Aorta (tissue), 5 donors: ENCODE data around the gene FGF3. TPM values are rescaled to one million over a fixed set of nuclear protein-coding genes. Genes with fewer than 3 reads are reported as not detected.

ENCODE experiments used
- ATAC-seq: fragments of 200-7000 bp; cut with Tn5 transposase; one replicate; pipeline ENCODE4 v1.9.1; 2022; ENCODE audit warnings: moderate library complexity; ENCODE audit not compliant: low FRiP score
- DNase-seq, 2 donors: peaks; one replicate each; pipeline ENCODE4 v3.0.0-alpha.2; 2020
- H3K27ac ChIP-seq, 2 donors: one replicate each; pipeline ENCODE4 v1.5.1; 2013; ENCODE audit warnings: low read length in 2 of 2, mild to moderate bottlenecking in 2 of 2, moderate library complexity in 2 of 2, control low read depth in 1 of 2, inconsistent platforms in 1 of 2, low read depth in 1 of 2
- H3K27me3 ChIP-seq, 2 donors: one replicate each; pipeline ENCODE4 v1.6.1; 2013; ENCODE audit warnings: control low read depth in 1 of 2, low read length in 1 of 2, mild to moderate bottlenecking in 1 of 2, moderate library complexity in 1 of 2; ENCODE audit not compliant: insufficient read depth in 2 of 2, control insufficient read depth in 1 of 2
- H3K36me3 ChIP-seq, 2 donors: one replicate each; pipeline ENCODE4 v1.6.1; 2013; ENCODE audit warnings: control low read depth in 1 of 2, low read length in 1 of 2, mild to moderate bottlenecking in 1 of 2; ENCODE audit not compliant: insufficient read depth in 2 of 2, control insufficient read depth in 1 of 2
- H3K4me1 ChIP-seq, 2 donors: one replicate each; pipeline ENCODE4 v1.6.1; 2013; ENCODE audit warnings: low read length in 2 of 2, control low read depth in 1 of 2, mild to moderate bottlenecking in 1 of 2, moderate library complexity in 1 of 2; ENCODE audit not compliant: insufficient read depth in 2 of 2, control insufficient read depth in 1 of 2
- H3K4me3 ChIP-seq, 2 donors: one replicate each; pipeline ENCODE4 v1.5.1; 2013; ENCODE audit warnings: low read length in 2 of 2, control low read depth in 1 of 2, mild to moderate bottlenecking in 1 of 2
- H3K9me3 ChIP-seq: one replicate; pipeline ENCODE4 v1.6.1; 2013; ENCODE audit warnings: mild to moderate bottlenecking, low read length; ENCODE audit not compliant: control insufficient read depth
- WGBS, 2 donors: extraction: QIAGEN DNeasy Blood & Tissue Kit; methylation state at CpG; one replicate each; pipeline ENCODE4 v1.1.7; 2013; 5-methylcytosine and 5-hydroxymethylcytosine counted together
- intact Hi-C, 2 donors: fragments of 100-400 bp; cut with DNase I; formaldehyde crosslinking; loops; one replicate each; pipeline versions ENCODE4 v1.14.2 to v1.15.0; 2022
- polyA plus RNA-seq, 2 donors: library from polyadenylated mRNA; stranded (reverse); fragments of 200-250 nt; gene quantifications; one replicate each; pipeline ENCODE4 v1.2.3, GENCODE V29; 2013
- total RNA-seq, 2 donors: library from RNA; stranded (reverse); fragmentation: NEBNext Ultra II Directional; extraction: Animal tissue kit (Norgen Biotek cat#: 25700); gene quantifications; one replicate each; pipeline ENCODE4 v1.2.1, GENCODE V29; 2021
- donor health status: healthy with polysubstance abuse.
- donor health status: Bipolar disorder and iron deficiency.
- donor health status: DM: no; HTN: no; CAD: no.
- donor health status: DM: no; HTN: no; CAD: no.
- donor health status: DM: yes; HTN: yes; CAD: no.

The FGF3 gene
- total and polyA plus RNA-seq, 4 donors, result not detected

DNA sequence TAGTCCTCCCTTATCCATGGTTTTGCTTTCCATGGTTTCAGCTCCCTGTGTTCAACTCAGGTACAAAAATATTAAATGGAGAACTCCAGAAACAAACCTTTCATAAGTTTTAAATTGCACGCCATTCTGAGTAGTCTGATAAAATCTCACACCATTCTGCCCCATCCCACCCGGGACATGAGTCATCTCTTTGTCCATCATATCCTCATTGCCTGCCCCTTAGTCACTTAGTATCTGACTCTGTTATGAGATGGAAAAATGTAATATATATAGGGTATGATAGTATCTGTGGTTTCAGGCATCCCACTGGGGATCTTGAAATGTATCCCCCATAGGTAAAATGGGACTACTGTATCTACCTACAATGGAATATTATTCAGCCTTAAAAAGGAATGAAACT, 35.5 kb upstream of the FGF3 start:
- Histone ChIP-seq H3K27ac (no peak overlapping the region), H3K27me3 (peaks cover 0 to 4% of the 10 kb centered on the region in 2 donors), H3K36me3 (no peaks in the 10 kb centered on the region), H3K4me3 (no peak overlapping the region), H3K9me3 (peaks cover 8% of the 10 kb centered on the region), H3K4me1 (no peaks in the 10 kb centered on the region)
- DNase-seq, result no peak
- no peak for ATAC-seq
- intact Hi-C loops, result no loop called here
- WGBS, 2 donors, result 80% methylated on average over 2 of the region's 2 CpGs

DNA sequence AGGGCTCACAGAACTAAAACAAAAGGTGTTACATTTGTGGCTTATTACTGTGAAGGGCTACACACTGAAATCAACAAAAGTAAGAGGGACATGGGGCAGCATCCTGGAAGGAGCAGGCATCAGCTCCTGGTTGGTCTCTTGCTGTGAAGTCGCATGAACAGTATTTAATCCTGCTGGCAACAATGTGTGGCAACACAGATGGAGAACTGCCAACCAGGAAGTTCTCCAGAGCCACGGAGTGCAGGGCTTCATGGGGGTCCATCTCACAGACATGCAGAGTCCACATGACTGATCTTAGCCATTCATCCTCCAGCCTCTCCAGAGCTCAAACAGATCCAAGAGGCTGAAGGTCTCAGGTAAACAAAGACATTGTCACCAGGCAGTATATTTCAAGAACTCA, 32.8 kb upstream of the FGF3 start:
- ATAC-seq, result no peak

DNA sequence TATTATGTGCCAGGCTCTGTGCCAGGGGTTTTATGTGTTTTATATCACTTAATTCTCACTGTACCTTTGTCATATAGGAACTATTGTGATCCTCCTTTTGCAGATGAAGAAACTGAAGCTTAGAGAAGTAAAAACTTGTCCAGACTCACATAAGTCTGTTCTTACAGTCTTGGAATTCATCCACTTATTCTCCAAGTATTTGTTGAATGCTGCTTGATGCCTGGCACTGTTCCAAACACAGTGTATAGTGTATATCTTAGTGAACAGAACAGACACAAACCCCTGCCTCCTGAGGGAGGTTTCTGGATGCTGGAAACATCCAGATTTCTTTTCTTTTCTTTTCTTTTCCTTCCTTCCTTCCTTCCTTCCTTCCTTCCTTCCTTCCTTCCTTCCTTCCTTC, 29.0 kb upstream of the FGF3 start:
- no peak for DNase-seq
- intact Hi-C loops, result no loop called here
- H3K27me3 ChIP-seq, result peaks cover 0 to 4% of the 10 kb centered on the region in 2 donors

More for the DNA sequence above, 32.8 kb upstream of the FGF3 start:
- DNase-seq, result no peak
- no peaks in the 10 kb centered on the region for H3K4me1 ChIP-seq
- H3K27me3 ChIP-seq, result peaks cover 0 to 4% of the 10 kb centered on the region in 2 donors
- no peak overlapping the region for H3K4me3 ChIP-seq
- peaks cover 10% of the 10 kb centered on the region for H3K9me3 ChIP-seq
- H3K27ac ChIP-seq, result no peak overlapping the region
- 27 to 32% methylated on average over 2 of the region's 2 CpGs for WGBS, 2 donors
- H3K36me3 ChIP-seq, result no peaks in the 10 kb centered on the region
- intact Hi-C loops, result no loop called here

DNA sequence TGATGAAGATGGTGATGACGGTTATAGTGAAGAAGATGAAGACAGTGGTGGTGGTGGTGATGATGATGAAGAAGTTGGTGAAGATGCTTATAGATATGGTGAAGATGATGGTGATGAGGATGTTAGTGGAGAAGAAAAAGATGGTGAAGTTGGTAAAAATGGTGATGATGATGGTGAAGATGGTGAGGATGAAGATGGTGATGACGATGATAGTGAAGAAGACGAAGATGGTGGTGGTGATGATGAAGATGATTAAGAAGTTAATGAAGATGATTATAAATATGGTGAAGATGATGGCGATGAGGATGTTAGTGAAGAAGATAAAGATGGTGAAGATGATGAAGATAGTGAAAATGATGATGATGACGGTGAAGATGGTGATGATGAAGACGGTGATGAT, 25.2 kb upstream of the FGF3 start:
- DNase-seq, result no peak
- intact Hi-C loops, result no loop called here
- 96 to 98% methylated on average over 6 of the region's 6 CpGs for WGBS, 2 donors
- H3K4me3 ChIP-seq, result no peak overlapping the region
- peaks cover 0 to 1% of the 10 kb centered on the region in 2 donors for H3K27me3 ChIP-seq
- peaks cover 2% of the 10 kb centered on the region for H3K9me3 ChIP-seq
- no peak overlapping the region for H3K27ac ChIP-seq
- ATAC-seq, result no peak
- H3K4me1 ChIP-seq, result no peaks in the 10 kb centered on the region
- no peaks in the 10 kb centered on the region for H3K36me3 ChIP-seq

More for the DNA sequence above, 29.0 kb upstream of the FGF3 start:
- peaks cover 9% of the 10 kb centered on the region for H3K9me3 ChIP-seq
- no peak overlapping the region for H3K4me3 ChIP-seq
- no peak overlapping the region for H3K27ac ChIP-seq
- no peaks in the 10 kb centered on the region for H3K4me1 ChIP-seq
- no peaks in the 10 kb centered on the region for H3K36me3 ChIP-seq
- no peak for ATAC-seq

DNA sequence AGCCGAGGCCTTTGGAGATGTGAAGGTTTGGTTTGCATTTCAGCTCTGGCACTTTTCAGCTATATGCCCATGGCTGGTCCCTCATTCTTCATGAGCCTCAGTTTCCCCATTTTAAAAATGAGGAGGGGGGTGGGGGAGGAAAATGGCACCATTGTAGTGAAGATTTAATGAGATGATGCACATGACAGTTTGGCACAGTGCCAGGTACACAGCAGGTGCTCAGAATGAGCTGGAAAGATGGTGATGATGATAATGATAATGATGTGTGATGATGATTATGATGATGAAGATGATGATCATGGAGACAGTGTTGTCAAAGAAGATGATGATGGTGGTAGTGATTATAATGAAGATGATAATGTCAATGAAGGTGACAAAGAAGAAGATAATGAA, 24.3 kb upstream of the FGF3 start:
- intact Hi-C loops, result no loop called here
- DNase-seq (peak in 1 of 2 donors; percentile 33), ATAC-seq (no peak)
- no peak overlapping the region for H3K27ac ChIP-seq
- H3K4me3 ChIP-seq, result no peak overlapping the region
- no peaks in the 10 kb centered on the region for H3K36me3 ChIP-seq
- H3K27me3 ChIP-seq, result peaks cover 0 to 1% of the 10 kb centered on the region in 2 donors
- no peaks in the 10 kb centered on the region for H3K9me3 ChIP-seq
- no peaks in the 10 kb centered on the region for H3K4me1 ChIP-seq
- 63 to 76% methylated on average over 1 of the region's 1 CpG for WGBS, 2 donors

DNA sequence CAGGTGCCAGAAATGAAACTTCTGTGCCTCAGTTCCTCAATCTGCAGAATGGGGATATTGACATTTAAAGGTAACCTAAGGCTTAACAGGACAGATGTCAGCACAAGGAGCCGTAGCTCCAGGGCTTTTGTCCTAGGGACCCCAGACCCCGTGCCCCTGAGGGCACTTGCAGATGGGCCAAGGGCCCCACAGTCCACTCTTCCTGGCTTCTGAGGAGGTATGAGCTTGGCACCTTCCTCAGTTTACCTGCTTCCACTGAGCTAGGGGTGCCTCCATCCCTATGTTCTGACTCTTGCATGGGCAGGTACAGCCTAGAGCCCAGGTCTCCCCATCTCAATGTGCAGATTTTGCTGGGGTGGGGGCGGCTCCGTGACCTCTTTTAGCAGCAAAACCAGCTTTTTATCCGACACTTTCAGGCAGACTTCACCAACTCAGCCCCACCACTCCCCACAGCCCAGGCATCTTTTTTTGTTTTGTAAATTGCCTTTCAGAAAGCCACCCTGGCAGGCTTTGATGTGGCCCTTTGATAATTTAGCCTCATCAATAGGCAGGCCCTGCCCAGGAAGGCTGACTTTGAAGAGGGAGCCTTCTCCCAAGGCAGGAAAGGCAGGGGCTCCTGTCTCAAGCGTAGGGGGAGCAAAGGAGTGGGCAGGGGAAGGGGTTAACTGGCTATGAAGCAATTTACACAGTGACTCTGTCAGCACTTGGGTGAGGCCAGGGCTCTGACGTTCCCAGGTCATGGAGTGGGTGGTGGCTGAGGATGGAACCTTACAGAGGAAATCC, 23.7 kb upstream of the FGF3 start:
- Histone ChIP-seq H3K9me3 (no peaks in the 10 kb centered on the region), H3K4me1 (no peaks in the 10 kb centered on the region), H3K27me3 (peaks cover 0 to 1% of the 10 kb centered on the region in 2 donors), H3K4me3 (no peak overlapping the region), H3K27ac (no peak overlapping the region), H3K36me3 (no peaks in the 10 kb centered on the region)
- intact Hi-C loops, result no loop called here
- WGBS, 2 donors, result 61 to 70% methylated on average over 7 of the region's 7 CpGs
- DNase-seq (peak in 1 of 2 donors; percentile 28), ATAC-seq (no peak)

DNA sequence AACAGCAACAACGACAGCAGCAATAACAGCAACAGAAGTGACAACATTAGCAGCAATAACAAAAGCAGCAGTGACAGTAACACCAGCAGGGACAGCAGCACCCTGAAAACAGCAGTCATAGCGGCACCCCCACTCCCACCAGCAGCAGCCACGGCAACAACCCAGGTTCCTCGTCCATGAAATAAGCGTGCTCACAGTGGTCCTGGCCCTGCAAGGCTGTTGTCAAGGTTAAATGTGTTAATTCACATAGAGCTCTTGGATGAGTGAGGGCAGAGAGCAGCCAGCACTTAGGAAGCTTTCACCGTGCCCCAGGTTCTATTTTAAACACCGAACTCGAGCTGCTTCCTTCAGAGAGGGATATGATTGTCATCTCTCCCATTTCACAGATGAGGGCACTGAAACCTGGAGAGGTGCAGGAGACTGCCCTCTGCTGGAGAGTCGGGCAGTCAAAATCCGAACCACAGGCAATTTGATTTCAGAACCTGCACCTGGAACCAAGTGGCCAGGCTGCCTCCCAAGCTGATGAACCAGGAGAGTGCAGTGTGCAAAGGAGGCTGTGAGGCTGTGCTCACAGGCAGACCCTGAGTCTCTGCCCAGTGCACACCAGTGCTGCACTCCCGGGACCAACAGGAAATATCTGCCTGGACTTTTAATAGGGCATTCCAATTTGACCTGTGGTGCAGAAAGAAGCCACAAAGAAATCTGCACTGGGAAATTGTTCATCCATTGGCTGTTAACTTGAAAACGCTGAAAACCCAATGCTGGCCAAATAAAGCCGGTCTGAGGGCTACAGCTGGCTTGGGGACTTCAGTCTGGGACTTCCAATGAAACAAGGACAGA, 22.9 kb upstream of the FGF3 start:
- 52 to 56% methylated on average over 13 of the region's 13 CpGs for WGBS, 2 donors
- H3K4me1 ChIP-seq, result no peaks in the 10 kb centered on the region
- intact Hi-C loops, result no loop called here
- ATAC-seq (no peak), DNase-seq (peak in 1 of 2 donors; percentile 41)
- H3K4me3 ChIP-seq, result no peak overlapping the region
- no peak overlapping the region for H3K27ac ChIP-seq
- H3K27me3 ChIP-seq, result peaks cover 0 to 1% of the 10 kb centered on the region in 2 donors
- H3K36me3 ChIP-seq, result no peaks in the 10 kb centered on the region
- H3K9me3 ChIP-seq, result no peaks in the 10 kb centered on the region

DNA sequence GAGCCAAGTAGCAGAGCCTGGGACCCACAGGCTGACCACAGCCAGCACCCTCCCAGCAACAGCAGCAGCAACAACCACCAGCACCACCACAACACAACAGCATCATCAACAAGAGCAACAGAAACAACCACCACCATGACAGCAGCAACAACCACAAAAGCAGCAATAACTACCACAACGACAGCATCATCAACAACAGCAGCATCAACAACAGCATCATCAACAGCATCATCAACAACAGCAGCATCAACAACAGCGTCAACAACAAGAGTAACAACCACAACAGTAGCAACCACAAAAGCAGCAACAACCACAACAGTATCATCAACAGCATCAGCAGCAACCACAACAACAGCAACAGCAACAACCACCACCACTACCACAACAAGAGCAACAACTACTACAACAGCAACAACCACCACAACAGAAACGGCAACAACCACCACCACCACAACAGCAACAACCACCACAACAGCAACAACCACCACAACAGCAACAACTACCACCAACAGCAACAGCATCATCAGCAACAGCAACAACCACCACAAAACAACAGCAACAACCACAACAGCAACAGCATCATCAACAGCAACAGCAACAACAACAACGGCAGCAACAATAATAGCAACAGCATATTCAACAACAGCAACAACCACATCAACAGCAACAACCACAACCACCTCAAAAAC, 22.1 kb upstream of the FGF3 start:
- no peaks in the 10 kb centered on the region for H3K4me1 ChIP-seq
- H3K36me3 ChIP-seq, result no peaks in the 10 kb centered on the region
- 77 to 92% methylated on average over 4 of the region's 4 CpGs for WGBS, 2 donors
- H3K9me3 ChIP-seq, result no peaks in the 10 kb centered on the region
- ATAC-seq (no peak), DNase-seq (no peak)
- H3K27ac ChIP-seq, result no peak overlapping the region
- H3K27me3 ChIP-seq, result peaks cover 0 to 1% of the 10 kb centered on the region in 2 donors
- intact Hi-C loops, result no loop called here
- H3K4me3 ChIP-seq, result no peak overlapping the region
